Neural crest cell (in vitro differentiated cells): ENCODE data around the gene DLL4. TPM values are rescaled to one million over a fixed set of nuclear protein-coding genes. Genes with fewer than 3 reads are reported as not detected.

Experiments used
- DNase-seq: peaks from one replicate; pipeline ENCODE4 v3.0.0; 2021; ENCODE audit warnings: low read depth, mixed read lengths, low spot score
- H3K27ac Mint-ChIP-seq: one replicate; pipeline ENCODE4 v1.8.0; 2021; ENCODE audit warnings: mild to moderate bottlenecking, mixed read lengths; ENCODE audit not compliant: unreplicated experiment
- H3K27me3 Mint-ChIP-seq: 2 replicates; pipeline ENCODE4 v1.8.0; 2021; ENCODE audit warnings: low read depth, mild to moderate bottlenecking, mixed read lengths
- H3K36me3 Mint-ChIP-seq: 2 replicates; pipeline ENCODE4 v1.8.0; 2021; ENCODE audit warnings: low read depth, mild to moderate bottlenecking, mixed read lengths
- H3K4me1 Mint-ChIP-seq: 2 replicates; pipeline ENCODE4 v1.8.0; 2021; ENCODE audit warnings: mixed read lengths
- H3K4me3 Mint-ChIP-seq: one replicate; pipeline ENCODE4 v1.8.0; 2021; ENCODE audit warnings: mild to moderate bottlenecking, mixed read lengths
- H3K9me3 Mint-ChIP-seq: 2 replicates; pipeline ENCODE4 v1.8.0; 2021; ENCODE audit warnings: mixed read lengths
- CTCF ChIP-seq: fragments of 200-600 bp; sonication (generic); conservative IDR thresholded peaks from 2 replicates; pipeline ENCODE4 v1.5.0; 2021; ENCODE audit warnings: antibody characterized with exemption, mild to moderate bottlenecking
- total RNA-seq: library from RNA; stranded (reverse); gene quantifications from 2 replicates; pipeline ENCODE4 v1.2.1, GENCODE V29; 2021

Gene DLL4
- total RNA-seq, 1 donor from 2014 or later: 1.7 TPM

GRCh38 chr15:40964634-40965033, 35.5 kb downstream of the DLL4 start:
- Mint-ChIP-seq H3K9me3 (peaks cover 3% of the 10 kb centered on the region), H3K36me3 (no peaks in the 10 kb centered on the region), H3K4me3 (no peak overlapping the region), H3K27ac (no peak overlapping the region), H3K27me3 (no peaks in the 10 kb centered on the region), H3K4me1 (peaks cover 12% of the 10 kb centered on the region)
- no peak for DNase-seq
- no peak for TF ChIP-seq CTCF

GRCh38 chr15:40968290-40969085, 39.3 kb downstream of the DLL4 start:
- Mint-ChIP-seq H3K36me3 (no peaks in the 10 kb centered on the region), H3K4me1 (peaks cover 13% of the 10 kb centered on the region), H3K4me3 (no peak overlapping the region), H3K9me3 (no peaks in the 10 kb centered on the region), H3K27ac (no peak overlapping the region), H3K27me3 (no peaks in the 10 kb centered on the region)
- no peak for DNase-seq
- TF ChIP-seq CTCF: no peak

GRCh38 chr15:40969363-40969762, 40.2 kb downstream of the DLL4 start:
- Mint-ChIP-seq H3K27me3 (no peaks in the 10 kb centered on the region), H3K36me3 (no peaks in the 10 kb centered on the region), H3K4me3 (no peak overlapping the region), H3K4me1 (peaks cover 13% of the 10 kb centered on the region), H3K9me3 (no peaks in the 10 kb centered on the region), H3K27ac (no peak overlapping the region)
- DNase-seq: no peak
- no peak for TF ChIP-seq CTCF

- H3K36me3 Mint-ChIP-seq: no peaks in the 10 kb centered on the region
- H3K4me3 Mint-ChIP-seq: no peak overlapping the region
- peaks cover 7% of the 10 kb centered on the region for H3K4me1 Mint-ChIP-seq
- no peak overlapping the region for H3K27ac Mint-ChIP-seq
- H3K9me3 Mint-ChIP-seq: no peaks in the 10 kb centered on the region
- no peak for TF ChIP-seq CTCF
- DNase-seq: no peak
- no peaks in the 10 kb centered on the region for H3K27me3 Mint-ChIP-seq
Observed at GRCh38 chr15:40974879-40975278, 45.7 kb downstream of the DLL4 start.

GRCh38 chr15:40976819-40977218, 47.7 kb downstream of the DLL4 start:
- no peak for DNase-seq
- Mint-ChIP-seq H3K4me3 (no peak overlapping the region), H3K27ac (no peak overlapping the region), H3K9me3 (no peaks in the 10 kb centered on the region), H3K4me1 (peaks cover 7% of the 10 kb centered on the region), H3K27me3 (no peaks in the 10 kb centered on the region), H3K36me3 (no peaks in the 10 kb centered on the region)
- TF ChIP-seq CTCF: no peak
